ENCODE measurements around the gene PMM2.
"Not testable (repeated sequence)": the region's sequence is repeated elsewhere in the genome, so short reads cannot be mapped to it uniquely, and the experiment has no call there.

PMM2 gene

GRCh38 chr16:8782673-8783072 lies 15.0 kb upstream of the PMM2 start:
- DNase-seq (ENCODE audit: low spot score), result no peak

- DNase-seq (ENCODE audit: low spot score), result no peak
Measured at GRCh38 chr16:8785408-8785807, 12.2 kb upstream of the PMM2 start.

GRCh38 chr16:8786316-8786715 lies 11.3 kb upstream of the PMM2 start:
- not testable (repeated sequence) for DNase-seq (ENCODE audit: low spot score)

GRCh38 chr16:8788578-8789172 lies 9.0 kb upstream of the PMM2 start:
- DNase-seq (ENCODE audit: low spot score), result no peak

- DNase-seq (ENCODE audit: low spot score), result no peak
Measured at GRCh38 chr16:8795091-8795490, 2.5 kb upstream of the PMM2 start.

GRCh38 chr16:8795818-8796217 lies 1.8 kb upstream of the PMM2 start:
- DNase-seq (ENCODE audit: low spot score), result no peak

- peak; percentile 17 for DNase-seq (ENCODE audit: low spot score)
Measured at GRCh38 chr16:8796469-8797363, 923 bp upstream of the PMM2 start.

GRCh38 chr16:8798174-8798527 lies 512 bp downstream of the PMM2 start:
- peak; percentile 70 for DNase-seq (ENCODE audit: low spot score)

- DNase-seq (ENCODE audit: low spot score), result no peak
Measured at GRCh38 chr16:8798535-8799157, 1.0 kb downstream of the PMM2 start.

- no peak for DNase-seq (ENCODE audit: low spot score)
Measured at GRCh38 chr16:8801701-8802100, 4.1 kb downstream of the PMM2 start.

GRCh38 chr16:8803733-8804132 lies 6.1 kb downstream of the PMM2 start:
- not testable (repeated sequence) for DNase-seq (ENCODE audit: low spot score)

GRCh38 chr16:8804313-8804712 lies 6.7 kb downstream of the PMM2 start:
- DNase-seq (ENCODE audit: low spot score), result no peak

GRCh38 chr16:8806272-8806983 lies 8.8 kb downstream of the PMM2 start:
- DNase-seq (ENCODE audit: low spot score), result no peak

GRCh38 chr16:8807189-8807588 lies 9.6 kb downstream of the PMM2 start:
- no peak for DNase-seq (ENCODE audit: low spot score)

GRCh38 chr16:8808009-8808408 lies 10.4 kb downstream of the PMM2 start:
- DNase-seq (ENCODE audit: low spot score), result no peak

GRCh38 chr16:8808613-8809353 lies 11.1 kb downstream of the PMM2 start:
- DNase-seq (ENCODE audit: low spot score), result no peak

GRCh38 chr16:8812162-8812843 lies 14.7 kb downstream of the PMM2 start:
- DNase-seq (ENCODE audit: low spot score), result no peak

GRCh38 chr16:8814095-8814806 lies 16.6 kb downstream of the PMM2 start:
- no peak for DNase-seq (ENCODE audit: low spot score)

- no peak for DNase-seq (ENCODE audit: low spot score)
Measured at GRCh38 chr16:8816967-8817655, 19.5 kb downstream of the PMM2 start.
